Measurements from ENCODE around the gene NAT9.
A peak's percentile ranks its signal among the peaks of the same experiment; 100 is the strongest.

The NAT9 gene

DNA sequence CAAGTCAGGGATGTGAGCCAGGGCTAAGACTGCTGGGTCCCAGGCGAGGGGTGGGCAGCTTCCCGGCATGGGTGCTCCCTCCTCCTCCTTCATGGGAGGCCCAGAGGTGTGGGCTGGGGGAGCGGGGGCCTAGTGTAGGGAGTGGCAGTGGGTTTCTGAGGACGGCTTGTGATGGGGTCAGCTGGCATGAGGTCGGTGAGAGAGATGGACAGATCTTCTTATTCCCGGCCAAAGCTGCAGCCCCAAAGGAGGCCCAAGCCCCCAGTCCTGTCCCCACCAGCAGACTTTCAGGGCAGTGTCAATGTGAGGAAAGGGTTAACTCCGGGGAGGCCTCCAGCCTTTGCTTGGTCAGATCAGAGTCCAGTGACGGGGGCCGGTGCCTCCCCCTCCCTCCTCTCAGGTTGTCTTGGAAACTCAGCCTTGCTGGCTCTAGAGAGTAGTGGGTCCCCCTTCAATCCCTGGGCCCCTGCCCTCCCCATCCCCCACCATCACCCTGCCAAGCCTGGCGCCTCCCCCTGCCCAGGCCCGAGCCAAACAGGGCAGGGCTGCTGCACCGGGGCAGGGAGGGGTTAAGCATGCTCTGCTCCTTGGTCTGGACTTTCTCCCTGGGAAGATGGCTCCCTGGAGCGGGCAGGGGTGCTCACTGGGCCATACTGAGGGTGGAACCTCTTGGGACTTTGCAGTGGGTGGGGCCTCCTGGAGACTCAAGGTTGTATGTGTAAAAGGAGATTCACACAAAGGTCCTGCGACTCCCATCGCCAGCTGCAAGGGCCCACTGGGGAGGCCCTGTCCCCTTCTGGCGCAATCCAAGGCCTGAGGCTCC, 12.4 kb downstream of the NAT9 start:
- H3K27me3 ChIP-seq (replicated peaks; ENCODE audit: control insufficient read depth, insufficient read depth, low read length, poor library complexity, severe bottlenecking): no peaks in the 10 kb centered on the region
- H3K27ac ChIP-seq (ENCODE audit: insufficient read depth, low read length, poor library complexity, severe bottlenecking): peak overlapping the region; percentile 44
- H3K4me1 ChIP-seq (ENCODE audit: control insufficient read depth, insufficient read depth, low read length, poor library complexity, severe bottlenecking): peaks cover 25% of the 10 kb centered on the region
- peaks cover 57% of the 10 kb centered on the region for H3K36me3 ChIP-seq (ENCODE audit: control insufficient read depth, insufficient read depth, low read length)
- no peak for DNase-seq
- no peak overlapping the region for H3K4me3 ChIP-seq (ENCODE audit: insufficient read depth, low read depth, low read length, poor library complexity, severe bottlenecking)
- no peaks in the 10 kb centered on the region for H3K9me3 ChIP-seq (ENCODE audit: control insufficient read depth, low read length)

DNA sequence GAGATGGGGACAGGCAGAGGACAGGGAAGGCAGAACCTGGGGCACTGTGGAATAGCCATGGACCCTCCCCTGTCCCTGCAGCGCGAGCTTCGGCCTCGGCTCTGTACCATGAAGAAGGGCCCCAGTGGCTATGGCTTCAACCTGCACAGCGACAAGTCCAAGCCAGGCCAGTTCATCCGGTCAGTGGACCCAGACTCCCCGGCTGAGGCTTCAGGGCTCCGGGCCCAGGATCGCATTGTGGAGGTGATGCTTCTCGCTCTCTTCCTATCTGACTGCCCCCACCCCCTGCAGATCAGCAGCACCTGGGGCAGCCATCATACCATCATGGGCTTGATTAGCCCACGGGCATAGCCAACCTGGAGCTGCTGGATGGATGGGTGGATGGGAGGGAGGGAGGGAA, 14.2 kb downstream of the NAT9 start:
- Histone ChIP-seq H3K9me3 (ENCODE audit: control insufficient read depth, low read length) (no peaks in the 10 kb centered on the region), H3K27me3 (replicated peaks; ENCODE audit: control insufficient read depth, insufficient read depth, low read length, poor library complexity, severe bottlenecking) (no peaks in the 10 kb centered on the region), H3K27ac (ENCODE audit: insufficient read depth, low read length, poor library complexity, severe bottlenecking) (peak overlapping the region; percentile 58), H3K4me1 (ENCODE audit: control insufficient read depth, insufficient read depth, low read length, poor library complexity, severe bottlenecking) (peaks cover 43% of the 10 kb centered on the region), H3K4me3 (ENCODE audit: insufficient read depth, low read depth, low read length, poor library complexity, severe bottlenecking) (no peak overlapping the region), H3K36me3 (ENCODE audit: control insufficient read depth, insufficient read depth, low read length) (peaks cover 39% of the 10 kb centered on the region)
- no peak for DNase-seq

DNA sequence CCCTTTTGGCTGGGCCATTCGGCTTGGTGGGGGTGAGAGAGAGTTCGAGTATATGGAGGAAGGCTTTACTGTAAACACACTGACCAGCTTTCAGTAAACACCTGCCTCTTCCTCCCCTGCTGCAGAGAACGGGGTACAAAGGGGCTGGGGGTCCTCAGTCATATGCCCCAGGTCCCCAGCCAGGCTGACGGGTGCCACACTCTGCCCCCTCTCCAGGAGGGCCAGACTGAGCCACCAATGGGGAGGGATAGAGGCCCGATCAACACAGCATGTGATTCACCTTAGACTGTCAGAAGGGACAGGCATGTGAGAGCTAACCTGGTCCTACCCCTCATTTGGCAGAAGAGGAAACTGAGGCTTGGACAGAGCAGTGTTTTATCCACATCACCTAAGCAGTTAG, 14.7 kb downstream of the NAT9 start:
- Histone ChIP-seq H3K36me3 (ENCODE audit: control insufficient read depth, insufficient read depth, low read length) (peaks cover 34% of the 10 kb centered on the region), H3K4me3 (ENCODE audit: insufficient read depth, low read depth, low read length, poor library complexity, severe bottlenecking) (no peak overlapping the region), H3K9me3 (ENCODE audit: control insufficient read depth, low read length) (no peaks in the 10 kb centered on the region), H3K4me1 (ENCODE audit: control insufficient read depth, insufficient read depth, low read length, poor library complexity, severe bottlenecking) (peaks cover 48% of the 10 kb centered on the region), H3K27ac (ENCODE audit: insufficient read depth, low read length, poor library complexity, severe bottlenecking) (peak overlapping the region; percentile 58), H3K27me3 (replicated peaks; ENCODE audit: control insufficient read depth, insufficient read depth, low read length, poor library complexity, severe bottlenecking) (no peaks in the 10 kb centered on the region)
- DNase-seq: no peak

DNA sequence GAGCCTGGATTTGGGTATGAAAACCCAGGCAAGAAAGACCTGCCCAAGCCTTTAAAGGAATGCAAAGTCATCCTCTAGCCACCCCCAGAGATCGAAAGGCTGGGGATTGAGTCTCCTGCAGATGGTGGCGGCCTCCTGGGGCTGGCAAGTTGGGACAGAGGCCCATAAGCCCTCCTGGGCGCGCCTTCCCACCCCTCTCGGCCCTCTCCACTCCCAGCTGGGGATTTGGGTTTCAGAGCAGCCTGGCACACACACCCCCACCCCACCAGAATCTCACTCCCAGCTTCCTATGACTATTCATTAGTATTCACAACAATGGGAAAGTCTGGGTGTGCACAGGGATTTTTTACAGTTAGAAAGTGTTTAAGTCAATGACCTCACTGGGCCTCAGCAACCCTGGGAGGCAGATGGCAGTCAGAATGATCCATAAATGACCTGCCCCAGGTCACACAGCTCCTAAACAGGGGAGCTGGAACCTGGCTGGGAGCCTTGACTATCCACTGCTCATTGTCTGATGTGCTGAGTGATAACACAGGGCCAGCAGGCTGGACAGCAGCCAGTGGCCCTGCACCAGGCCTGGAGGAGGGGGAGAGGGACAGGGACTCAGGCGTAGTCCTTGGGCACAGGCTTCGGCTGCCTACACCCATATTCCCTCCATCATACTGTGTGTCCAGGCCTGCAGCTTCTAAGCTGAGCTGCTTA, 15.6 kb downstream of the NAT9 start:
- Histone ChIP-seq H3K36me3 (ENCODE audit: control insufficient read depth, insufficient read depth, low read length) (peaks cover 25% of the 10 kb centered on the region), H3K27me3 (replicated peaks; ENCODE audit: control insufficient read depth, insufficient read depth, low read length, poor library complexity, severe bottlenecking) (no peaks in the 10 kb centered on the region), H3K9me3 (ENCODE audit: control insufficient read depth, low read length) (no peaks in the 10 kb centered on the region), H3K4me1 (ENCODE audit: control insufficient read depth, insufficient read depth, low read length, poor library complexity, severe bottlenecking) (peaks cover 52% of the 10 kb centered on the region), H3K4me3 (ENCODE audit: insufficient read depth, low read depth, low read length, poor library complexity, severe bottlenecking) (no peak overlapping the region), H3K27ac (ENCODE audit: insufficient read depth, low read length, poor library complexity, severe bottlenecking) (peak overlapping the region; percentile 58)
- no peak for DNase-seq

DNA sequence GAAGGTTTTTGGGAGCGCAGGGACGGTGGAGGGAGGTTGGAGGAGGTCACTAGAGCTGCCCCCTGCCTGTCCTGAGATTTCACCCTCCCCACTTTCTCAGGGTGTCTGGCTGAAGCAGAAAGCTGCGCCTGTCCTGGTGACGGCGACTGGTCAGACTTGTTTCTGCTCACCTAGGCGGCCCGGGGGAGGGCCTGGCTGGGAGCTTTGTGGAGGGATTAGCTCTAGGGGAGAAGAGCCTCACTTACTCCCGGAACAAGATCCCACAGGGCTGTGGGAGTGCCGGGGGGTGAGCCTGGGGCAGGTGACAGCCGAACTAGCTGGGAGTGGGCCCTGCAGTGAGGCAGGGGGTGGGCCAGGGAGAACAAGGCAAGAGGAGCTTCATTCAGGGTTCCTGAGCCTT, 16.2 kb downstream of the NAT9 start:
- DNase-seq: no peak
- peak overlapping the region; percentile 58 for H3K27ac ChIP-seq (ENCODE audit: insufficient read depth, low read length, poor library complexity, severe bottlenecking)
- H3K4me1 ChIP-seq (ENCODE audit: control insufficient read depth, insufficient read depth, low read length, poor library complexity, severe bottlenecking): peaks cover 58% of the 10 kb centered on the region
- H3K4me3 ChIP-seq (ENCODE audit: insufficient read depth, low read depth, low read length, poor library complexity, severe bottlenecking): peak overlapping the region; percentile 22
- H3K9me3 ChIP-seq (ENCODE audit: control insufficient read depth, low read length): no peaks in the 10 kb centered on the region
- H3K36me3 ChIP-seq (ENCODE audit: control insufficient read depth, insufficient read depth, low read length): peaks cover 24% of the 10 kb centered on the region
- no peaks in the 10 kb centered on the region for H3K27me3 ChIP-seq (replicated peaks; ENCODE audit: control insufficient read depth, insufficient read depth, low read length, poor library complexity, severe bottlenecking)

DNA sequence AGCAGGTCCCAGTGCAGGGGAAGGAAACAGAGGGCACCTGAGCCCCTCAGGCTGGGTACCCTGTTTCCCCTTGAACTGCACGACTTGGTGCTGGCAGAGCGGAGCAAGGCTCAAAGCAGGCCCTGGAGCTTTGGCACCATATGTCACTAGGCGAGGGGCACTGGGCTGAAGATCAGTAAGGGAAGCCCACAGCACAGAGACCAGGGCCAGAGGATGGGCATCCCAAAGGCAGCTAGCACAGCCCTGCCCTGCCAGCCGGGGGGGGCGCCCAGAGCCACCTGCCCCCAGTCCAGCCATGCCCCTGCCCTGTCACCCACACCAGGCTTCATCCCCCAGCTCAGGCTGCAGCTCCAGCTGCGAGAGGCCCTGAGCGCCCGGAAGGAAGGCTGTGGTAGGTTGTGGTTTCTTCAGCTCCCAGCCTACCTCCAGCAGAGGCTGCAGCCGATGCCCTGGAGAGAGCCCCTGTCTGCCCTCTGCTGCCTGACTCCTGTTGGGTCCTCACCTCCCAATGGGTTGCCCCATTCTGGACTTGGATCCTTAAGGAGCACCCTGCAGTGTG, 16.8 kb downstream of the NAT9 start:
- peak; percentile 39 to 48 (median 45) for DNase-seq
- Histone ChIP-seq H3K27me3 (replicated peaks; ENCODE audit: control insufficient read depth, insufficient read depth, low read length, poor library complexity, severe bottlenecking) (no peaks in the 10 kb centered on the region), H3K4me3 (ENCODE audit: insufficient read depth, low read depth, low read length, poor library complexity, severe bottlenecking) (peak overlapping the region; percentile 22), H3K9me3 (ENCODE audit: control insufficient read depth, low read length) (no peaks in the 10 kb centered on the region), H3K36me3 (ENCODE audit: control insufficient read depth, insufficient read depth, low read length) (peaks cover 21% of the 10 kb centered on the region), H3K27ac (ENCODE audit: insufficient read depth, low read length, poor library complexity, severe bottlenecking) (peak overlapping the region; percentile 58), H3K4me1 (ENCODE audit: control insufficient read depth, insufficient read depth, low read length, poor library complexity, severe bottlenecking) (peaks cover 64% of the 10 kb centered on the region)

DNA sequence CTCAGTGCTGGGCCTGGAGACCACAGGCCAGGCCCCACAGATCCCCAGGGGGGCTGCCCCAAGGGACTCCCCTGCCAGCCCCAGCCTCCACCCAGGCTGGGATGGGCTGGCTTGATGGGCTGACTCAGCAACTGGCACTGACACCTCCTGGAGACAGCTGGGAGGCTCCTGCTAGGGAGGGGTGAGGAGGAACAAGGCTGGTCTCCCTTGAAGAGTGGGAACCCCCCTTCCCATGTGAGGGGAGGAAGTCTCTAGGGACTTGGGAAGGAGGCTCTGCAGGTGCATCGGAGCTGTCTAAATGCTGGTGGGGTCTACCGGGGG, 17.3 kb downstream of the NAT9 start:
- H3K4me1 ChIP-seq (ENCODE audit: control insufficient read depth, insufficient read depth, low read length, poor library complexity, severe bottlenecking): peaks cover 69% of the 10 kb centered on the region
- H3K27ac ChIP-seq (ENCODE audit: insufficient read depth, low read length, poor library complexity, severe bottlenecking): peak overlapping the region; percentile 58
- DNase-seq: no peak
- no peaks in the 10 kb centered on the region for H3K9me3 ChIP-seq (ENCODE audit: control insufficient read depth, low read length)
- peaks cover 16% of the 10 kb centered on the region for H3K36me3 ChIP-seq (ENCODE audit: control insufficient read depth, insufficient read depth, low read length)
- no peaks in the 10 kb centered on the region for H3K27me3 ChIP-seq (replicated peaks; ENCODE audit: control insufficient read depth, insufficient read depth, low read length, poor library complexity, severe bottlenecking)
- H3K4me3 ChIP-seq (ENCODE audit: insufficient read depth, low read depth, low read length, poor library complexity, severe bottlenecking): peak overlapping the region; percentile 22

DNA sequence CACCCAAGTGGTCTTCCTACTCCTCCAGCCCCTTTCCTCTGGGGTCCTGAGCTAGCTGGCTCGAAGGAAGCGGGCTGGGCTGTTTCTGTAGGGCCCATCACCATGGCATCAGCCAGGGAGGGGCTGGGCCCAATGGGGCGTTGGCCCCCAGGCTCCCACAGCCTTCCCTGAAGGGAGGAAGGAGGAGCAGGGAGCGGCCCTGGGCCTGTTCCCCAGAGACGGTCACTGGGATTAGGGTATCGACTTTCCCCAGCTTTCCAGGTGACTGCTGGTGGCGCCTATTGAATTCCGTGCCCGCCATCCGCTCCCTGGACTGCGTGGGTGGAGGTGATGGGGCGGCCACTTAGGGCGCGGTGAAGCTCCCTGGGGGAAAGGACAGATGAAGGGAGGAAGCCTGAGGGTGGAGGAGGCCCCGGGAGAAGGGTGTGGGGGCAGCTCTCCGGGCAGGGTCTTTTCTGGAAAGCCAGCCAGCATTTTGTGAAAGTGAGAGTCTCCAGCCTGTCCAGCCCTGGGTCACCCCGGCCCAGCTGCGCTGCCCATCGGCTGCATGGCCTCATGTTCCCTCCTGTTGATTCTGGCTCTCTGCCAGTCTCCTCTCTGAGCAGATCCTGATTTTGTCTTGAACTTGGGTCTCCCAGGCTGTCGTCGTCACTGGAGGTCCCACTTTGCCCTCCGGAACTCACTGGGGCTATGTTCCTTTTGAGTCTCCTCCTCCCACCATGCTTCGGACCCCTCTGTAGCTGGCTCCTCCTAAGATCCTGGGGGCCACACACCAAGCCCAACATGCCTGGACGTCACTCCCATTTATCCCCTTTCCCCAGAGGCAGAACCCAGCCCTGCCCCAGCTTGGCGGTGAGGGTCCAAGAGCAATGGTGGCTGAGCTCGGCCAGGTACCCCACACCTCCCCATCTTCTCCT, 18.0 kb downstream of the NAT9 start:
- Histone ChIP-seq H3K27me3 (replicated peaks; ENCODE audit: control insufficient read depth, insufficient read depth, low read length, poor library complexity, severe bottlenecking) (no peaks in the 10 kb centered on the region), H3K36me3 (ENCODE audit: control insufficient read depth, insufficient read depth, low read length) (peaks cover 10% of the 10 kb centered on the region), H3K27ac (ENCODE audit: insufficient read depth, low read length, poor library complexity, severe bottlenecking) (peak overlapping the region; percentile 58), H3K9me3 (ENCODE audit: control insufficient read depth, low read length) (no peaks in the 10 kb centered on the region), H3K4me3 (ENCODE audit: insufficient read depth, low read depth, low read length, poor library complexity, severe bottlenecking) (peak overlapping the region; percentile 24), H3K4me1 (ENCODE audit: control insufficient read depth, insufficient read depth, low read length, poor library complexity, severe bottlenecking) (peaks cover 75% of the 10 kb centered on the region)
- DNase-seq: no peak

DNA sequence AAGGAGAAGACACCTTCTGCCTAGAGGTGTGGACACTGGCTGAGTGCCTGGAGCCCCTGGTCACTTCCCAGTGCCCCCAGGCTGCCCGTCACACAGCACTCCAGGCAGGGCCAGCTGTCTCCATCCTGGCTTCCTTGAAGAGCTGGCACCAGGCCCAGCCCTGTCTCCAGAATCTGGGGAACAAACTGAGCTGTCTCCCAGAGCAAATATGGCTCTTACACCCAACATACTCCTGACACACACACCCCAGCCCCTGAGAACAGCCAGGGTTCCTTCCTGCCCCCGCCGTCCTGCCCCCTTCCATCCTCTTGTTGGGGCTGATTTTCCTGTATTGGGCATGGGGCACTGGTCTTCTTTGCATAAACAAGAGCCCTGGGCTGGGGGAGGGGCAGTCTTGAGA, 18.6 kb downstream of the NAT9 start:
- no peaks in the 10 kb centered on the region for H3K9me3 ChIP-seq (ENCODE audit: control insufficient read depth, low read length)
- H3K27me3 ChIP-seq (replicated peaks; ENCODE audit: control insufficient read depth, insufficient read depth, low read length, poor library complexity, severe bottlenecking): no peaks in the 10 kb centered on the region
- H3K27ac ChIP-seq (ENCODE audit: insufficient read depth, low read length, poor library complexity, severe bottlenecking): peak overlapping the region; percentile 58
- no peak for DNase-seq
- no peak overlapping the region for H3K4me3 ChIP-seq (ENCODE audit: insufficient read depth, low read depth, low read length, poor library complexity, severe bottlenecking)
- peaks cover 9% of the 10 kb centered on the region for H3K36me3 ChIP-seq (ENCODE audit: control insufficient read depth, insufficient read depth, low read length)
- peaks cover 82% of the 10 kb centered on the region for H3K4me1 ChIP-seq (ENCODE audit: control insufficient read depth, insufficient read depth, low read length, poor library complexity, severe bottlenecking)
